IMR-90 (cell line): Measurements from ENCODE around the gene NOL9. TPM values are rescaled to one million over a fixed set of nuclear protein-coding genes. Genes with fewer than 3 reads are reported as not detected.

ENCODE experiments used
- ATAC-seq: fragments of 200-7000 bp; cut with Tn5 transposase; 2 replicates; pipeline ENCODE4 v1.9.1; 2020; ENCODE audit warnings: low read depth, mild to moderate bottlenecking, moderate library complexity
- BruUV-seq: library from RNA; stranded (reverse); fragments of 400-500 nt; replicated peaks from 2 replicates; lab custom pipeline; 2021; lab: Mats Ljungman, UMichigan
- CTCF ChIA-PET: fragments of 300-600 bp; formaldehyde crosslinking; extraction: SDS; loops from one replicate; lab custom pipeline; 2021; ENCODE audit warnings: antibody characterized with exemption; lab: Yijun Ruan, JAX
- POLR2A ChIA-PET: fragments of 300-600 bp; sonication (Branson Sonifier 250); formaldehyde crosslinking; loops from one replicate; lab custom pipeline; 2022; ENCODE audit warnings: antibody characterized with exemption; ENCODE audit not compliant: unreplicated experiment; lab: Charles Lee
- DNase-seq: peaks from one replicate; pipeline ENCODE4 v3.0.0; 2013
- H2AFZ ChIP-seq: replicated peaks from 2 replicates; pipeline ENCODE3; 2013; ENCODE audit warnings: low read length, mild to moderate bottlenecking; ENCODE audit not compliant: poor library complexity
- H2AK5ac ChIP-seq: 2 replicates; pipeline ENCODE4 v1.6.1; 2013; ENCODE audit warnings: low read depth, low read length, inconsistent platforms
- H2AK9ac ChIP-seq: replicated peaks from 2 replicates; pipeline ENCODE3; 2013; ENCODE audit warnings: mild to moderate bottlenecking, low read depth, low read length, moderate library complexity; ENCODE audit not compliant: poor library complexity
- H2BK120ac ChIP-seq: 2 replicates; pipeline ENCODE4 v1.6.1; 2013; ENCODE audit warnings: low read depth, low read length, inconsistent platforms
- H2BK15ac ChIP-seq: 3 replicates; pipeline ENCODE4 v1.6.1; 2013; ENCODE audit warnings: low read depth, low read length, inconsistent platforms
- H2BK20ac ChIP-seq: 2 replicates; pipeline ENCODE4 v1.6.1; 2013; ENCODE audit warnings: low read depth, mild to moderate bottlenecking, inconsistent platforms, low read length, moderate library complexity
- H2BK5ac ChIP-seq: 2 replicates; pipeline ENCODE4 v1.6.1; 2013; ENCODE audit warnings: mild to moderate bottlenecking, low read depth, low read length, inconsistent platforms; ENCODE audit not compliant: poor library complexity, severe bottlenecking
- H3K14ac ChIP-seq: replicated peaks from 2 replicates; pipeline ENCODE4 v1.6.1; 2013; ENCODE audit warnings: low read depth, low read length, inconsistent platforms
- H3K18ac ChIP-seq: 2 replicates; pipeline ENCODE4 v1.6.1; 2013; ENCODE audit warnings: low read depth, low read length, control low read depth
- H3K23ac ChIP-seq: 2 replicates; pipeline ENCODE4 v1.6.1; 2013; ENCODE audit warnings: low read depth, low read length, inconsistent platforms
- H3K27ac ChIP-seq: 2 replicates; pipeline ENCODE4 v1.5.1; 2013; ENCODE audit warnings: mild to moderate bottlenecking, control low read depth, low read length; ENCODE audit not compliant: insufficient read depth
- H3K27me3 ChIP-seq: 2 replicates; pipeline ENCODE4 v1.6.1; 2013; ENCODE audit warnings: low read length; ENCODE audit not compliant: control insufficient read depth, insufficient read depth
- H3K36me3 ChIP-seq: 2 replicates; pipeline ENCODE4 v1.6.1; 2013; ENCODE audit warnings: low read length, mixed read lengths; ENCODE audit not compliant: control insufficient read depth, insufficient read depth
- H3K4ac ChIP-seq: 2 replicates; pipeline ENCODE4 v1.6.1; 2013; ENCODE audit warnings: low read depth, low read length, inconsistent platforms
- H3K4me1 ChIP-seq: 2 replicates; pipeline ENCODE4 v1.6.1; 2013; ENCODE audit warnings: low read length, mixed read lengths; ENCODE audit not compliant: control insufficient read depth, insufficient read depth
- H3K4me2 ChIP-seq: 2 replicates; pipeline ENCODE4 v1.6.1; 2013; ENCODE audit warnings: low read depth, mild to moderate bottlenecking, control low read depth, low read length, moderate library complexity
- H3K4me3 ChIP-seq: 2 replicates; pipeline ENCODE4 v1.5.1; 2013; ENCODE audit warnings: low read depth, mild to moderate bottlenecking, control low read depth, low read length, moderate library complexity; ENCODE audit not compliant: insufficient read depth
- H3K56ac ChIP-seq: 2 replicates; pipeline ENCODE4 v1.6.1; 2013; ENCODE audit warnings: low read length, inconsistent platforms; ENCODE audit not compliant: insufficient read depth; ENCODE audit errors: extremely low read depth
- H3K79me1 ChIP-seq, 2 experiments: 2 replicates each; pipeline ENCODE4 v1.6.1; 2013; ENCODE audit warnings: low read length in 2 of 2, inconsistent platforms in 1 of 2, low read depth in 1 of 2
- H3K9ac ChIP-seq: 2 replicates; pipeline ENCODE4 v1.6.1; 2013; ENCODE audit warnings: low read depth, low read length, control low read depth
- H3K9me1 ChIP-seq: 2 replicates; pipeline ENCODE4 v1.6.1; 2013; ENCODE audit warnings: low read length, inconsistent platforms; ENCODE audit not compliant: insufficient read depth
- H3K9me3 ChIP-seq: 2 replicates; pipeline ENCODE4 v1.6.1; 2013; ENCODE audit warnings: low read length; ENCODE audit not compliant: control insufficient read depth, insufficient read depth
- H4K20me1 ChIP-seq: 2 replicates; pipeline ENCODE4 v1.6.1; 2013; ENCODE audit warnings: low read length, inconsistent platforms; ENCODE audit not compliant: insufficient read depth
- H4K5ac ChIP-seq: 2 replicates; pipeline ENCODE4 v1.6.1; 2013; ENCODE audit warnings: mild to moderate bottlenecking, low read depth, low read length, control low read depth
- H4K8ac ChIP-seq, 2 experiments: 2 replicates each; pipeline ENCODE4 v1.6.1; 2013; ENCODE audit warnings: low read depth in 2 of 2, low read length in 2 of 2, control low read depth in 1 of 2, inconsistent platforms in 1 of 2
- H4K91ac ChIP-seq: 2 replicates; pipeline ENCODE4 v1.6.1; 2013; ENCODE audit warnings: low read depth, low read length, inconsistent platforms; ENCODE audit not compliant: insufficient read depth
- BHLHE40 ChIP-seq: fragments of 150-350 bp; IDR thresholded peaks from 2 replicates; pipeline ENCODE4 v1.6.1; 2016; ENCODE audit warnings: mild to moderate bottlenecking, low read depth, low read length
- CEBPB ChIP-seq: IDR thresholded peaks from 2 replicates; pipeline ENCODE4 v1.6.1; 2012; ENCODE audit warnings: low read depth, low read length, improper control_type of control experiment
- CHD1 ChIP-seq: IDR thresholded peaks from 2 replicates; pipeline ENCODE4 v1.6.1; 2012; ENCODE audit warnings: low read depth, low read length, improper control_type of control experiment
- CTCF ChIP-seq: conservative IDR thresholded peaks from 2 replicates; pipeline ENCODE4 v1.5.1; 2012; ENCODE audit warnings: mild to moderate bottlenecking, low read depth, low read length, improper control_type of control experiment
- ELK1 ChIP-seq: fragments of 150-350 bp; IDR thresholded peaks from 2 replicates; pipeline ENCODE4 v1.6.1; 2016; ENCODE audit warnings: low read depth, mild to moderate bottlenecking, low read length, moderate library complexity, borderline replicate concordance
- FOS ChIP-seq: fragments of 150-350 bp; IDR thresholded peaks from 2 replicates; pipeline ENCODE4 v1.6.1; 2016; ENCODE audit warnings: low read depth, low read length
- MAFK ChIP-seq: IDR thresholded peaks from 2 replicates; pipeline ENCODE4 v1.6.1; 2012; ENCODE audit warnings: low read depth, low read length, improper control_type of control experiment
- MAZ ChIP-seq: IDR thresholded peaks from 2 replicates; pipeline ENCODE4 v1.6.1; 2012; ENCODE audit warnings: low read depth, mild to moderate bottlenecking, low read length, improper control_type of control experiment, moderate library complexity, borderline replicate concordance
- MXI1 ChIP-seq: IDR thresholded peaks from 2 replicates; pipeline ENCODE4 v1.6.1; 2012; ENCODE audit warnings: low read depth, mild to moderate bottlenecking, low read length, moderate library complexity, borderline replicate concordance
- NFE2L2 ChIP-seq: fragments of 150-350 bp; IDR thresholded peaks from 2 replicates; pipeline ENCODE4 v1.6.1; 2016; ENCODE audit warnings: low read depth, mild to moderate bottlenecking, low read length
- POLR2A ChIP-seq: IDR thresholded peaks from 2 replicates; pipeline ENCODE4 v1.6.1; 2012; ENCODE audit warnings: mild to moderate bottlenecking, low read depth, low read length
- RAD21 ChIP-seq: IDR thresholded peaks from 2 replicates; pipeline ENCODE4 v1.6.1; 2012; ENCODE audit warnings: low read length, improper control_type of control experiment
- RCOR1 ChIP-seq: IDR thresholded peaks from 2 replicates; pipeline ENCODE4 v1.6.1; 2012; ENCODE audit warnings: mild to moderate bottlenecking, low read length, improper control_type of control experiment; ENCODE audit not compliant: insufficient replicate concordance
- SMC3 ChIP-seq: fragments of 150-350 bp; IDR thresholded peaks from 2 replicates; pipeline ENCODE4 v1.6.1; 2016; ENCODE audit warnings: low read depth, mild to moderate bottlenecking, antibody characterized with exemption, low read length, moderate library complexity
- WGBS, 2 experiments: methylation state at CpG; one replicate each; pipeline versions ENCODE4 v1.1.5 to v1.1.7; 2013; ENCODE audit warnings: missing lambda C conversion rate in 2 of 2; ENCODE audit not compliant: insufficient read length in 1 of 2; ENCODE audit errors: extremely low coverage in 2 of 2; 5-methylcytosine and 5-hydroxymethylcytosine counted together
- dilution Hi-C: fragments of 300-500 bp; cut with HindIII; formaldehyde crosslinking; loops from one replicate; pipeline ENCODE4 v1.14.3; 2018; ENCODE audit warnings: low sequenced_read_pairs; ENCODE audit not compliant: unreplicated experiment
- in situ Hi-C: fragments of 300-500 bp; cut with MboI; formaldehyde crosslinking; loops from 3 replicates; pipeline ENCODE4 v1.14.3; 2019; ENCODE audit warnings: low sequenced_read_pairs, inconsistent platforms, mixed read lengths
- intact Hi-C: fragments of 100-400 bp; cut with micrococcal nuclease; formaldehyde crosslinking; loops from 2 replicates; pipeline ENCODE4 v1.10.0; 2022
- polyA plus RNA-seq, 3 experiments: library from polyadenylated mRNA; depleted of rRNA; stranded (reverse); fragments of >200 nt; gene quantifications; 2 replicates each; pipeline ENCODE4 v1.2.3, GENCODE V29; 2012; ENCODE audit warnings: low replicate concordance in 1 of 3
- total RNA-seq: library from RNA; depleted of rRNA; stranded (reverse); fragments of >200 nt; gene quantifications from 2 replicates; pipeline ENCODE4 v1.2.3, GENCODE V29; 2012
- TF ChIP-seq, protein P1 (sequence below): fragments of 150-350 bp; IDR thresholded peaks from 2 replicates; pipeline ENCODE4 v1.6.1; 2017; ENCODE audit warnings: mild to moderate bottlenecking, antibody characterized with exemption, low read length, low read depth

NOL9 gene
- total and polyA plus RNA-seq, 2 of the 4 experiments (the other 2 are of a cell fraction) = 13.0 to 19.2 TPM

DNA sequence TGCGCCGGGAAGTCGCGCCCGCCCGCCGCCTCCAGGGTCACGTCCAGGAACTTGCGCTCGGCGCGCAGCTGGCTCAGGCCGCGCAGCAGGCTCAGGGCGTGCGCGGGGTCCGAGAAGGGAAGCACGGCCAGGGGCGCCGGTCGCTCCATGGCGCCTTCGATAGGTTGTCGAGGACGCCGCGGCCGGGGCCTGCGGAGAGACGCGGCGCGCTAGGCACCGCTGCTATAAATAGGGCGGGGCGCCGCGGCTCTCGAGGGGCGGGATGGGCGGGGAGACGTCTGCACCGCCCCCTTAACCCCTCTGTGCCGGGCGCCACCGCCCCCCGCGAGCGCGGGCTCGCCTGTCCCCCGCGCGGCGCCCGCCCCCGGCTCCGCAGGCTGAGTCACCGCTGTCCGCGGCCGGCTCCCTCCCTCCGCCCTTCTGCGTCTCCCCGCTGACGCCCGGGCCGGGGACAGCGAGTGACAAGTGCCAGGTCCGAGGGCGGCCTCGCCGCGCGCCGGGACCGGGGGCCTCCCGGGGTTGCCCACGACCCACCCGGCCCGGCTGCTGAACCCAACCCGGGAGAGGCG is 48.4 kb upstream of the NOL9 start, which contains the start of gene KLHL21:
KLHL21 (minus strand) TSS at position 201 of the 569 bp plus-strand sequence; CDS start at position 149, 52 bp downstream.
- Histone ChIP-seq H3K9ac (peak within 1 kb of the TSS; percentile 81), H2AK9ac (peak within 1 kb of the TSS; percentile 100), H3K9me1 (peaks cover 13% of the 10 kb centered on the region), H2AFZ (peak within 1 kb of the TSS; percentile 96), H3K36me3 (peaks cover 9% of the 10 kb centered on the region; the same call in 1 of the 2 replicates), H3K79me1 (peaks cover 2 to 44% of the 10 kb centered on the region in 2 experiments; a peak in 3 of 4 replicates), H2AK5ac (peak within 1 kb of the TSS; percentile 91), H3K23ac (peak within 1 kb of the TSS; percentile 98), H3K27me3 (no peaks in the 10 kb centered on the region), H2BK120ac (peak within 1 kb of the TSS; percentile 95), H4K8ac (peak within 1 kb of the TSS; percentile 98), H4K91ac (peak within 1 kb of the TSS; percentile 96), H4K20me1 (peaks cover 42% of the 10 kb centered on the region), H3K4ac (peak within 1 kb of the TSS; percentile 85), H3K18ac (peak within 1 kb of the TSS; percentile 81), H4K5ac (peak within 1 kb of the TSS; percentile 96), H3K27ac (peak within 1 kb of the TSS; percentile 95), H2BK5ac (peak within 1 kb of the TSS; percentile 96), H3K4me3 (peak within 1 kb of the TSS; percentile 88), H3K9me3 (no peaks in the 10 kb centered on the region), H2BK15ac (peak within 1 kb of the TSS; percentile 89), H3K56ac (peak within 1 kb of the TSS; percentile 94), H2BK20ac (peak within 1 kb of the TSS; percentile 80), H3K14ac (peak within 1 kb of the TSS; percentile 96), H3K4me2 (peak within 1 kb of the TSS; percentile 75), H3K4me1 (peaks cover 14% of the 10 kb centered on the region)
- ChIA-PET POLR2A (no interaction called here), CTCF (interaction anchor here (0.7 kb wide), 1 partner anchor 21 kb away, joined by 5 read pairs; no protein-coding TSS in a partner anchor)
- 0% methylated on average over 49 of the region's 84 CpGs; no CpG with 5 or more reads in 1 of the 2 experiments for WGBS, 2 experiments
- dilution Hi-C loops = no loop called here
- ATAC-seq (peak; percentile 72), DNase-seq (peak; percentile 86)
- intact Hi-C loops = no loop called here
- in situ Hi-C loops = no loop called here
- no TSS peak for BruUV-seq
- no peak for TF ChIP-seq RAD21
- peak; percentile 66 for TF ChIP-seq FOS
- no peak for TF ChIP-seq CEBPB
- no peak for TF ChIP-seq CHD1
- no peak for TF ChIP-seq BHLHE40
- no peak for TF ChIP-seq CTCF
- TF ChIP-seq ELK1 = no peak
- TF ChIP-seq RCOR1 = no peak
- no peak for TF ChIP-seq MAFK
- TF ChIP-seq MAZ = peak; percentile 96
- no peak for TF ChIP-seq SMC3
- no peak for TF ChIP-seq NFE2L2
- TF ChIP-seq MXI1 = no peak
- peak; percentile 97 for TF ChIP-seq POLR2A
- TF ChIP-seq, protein P1, sequence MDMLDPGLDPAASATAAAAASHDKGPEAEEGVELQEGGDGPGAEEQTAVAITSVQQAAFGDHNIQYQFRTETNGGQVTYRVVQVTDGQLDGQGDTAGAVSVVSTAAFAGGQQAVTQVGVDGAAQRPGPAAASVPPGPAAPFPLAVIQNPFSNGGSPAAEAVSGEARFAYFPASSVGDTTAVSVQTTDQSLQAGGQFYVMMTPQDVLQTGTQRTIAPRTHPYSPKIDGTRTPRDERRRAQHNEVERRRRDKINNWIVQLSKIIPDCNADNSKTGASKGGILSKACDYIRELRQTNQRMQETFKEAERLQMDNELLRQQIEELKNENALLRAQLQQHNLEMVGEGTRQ = no peak
